HEK293 (cell line): ENCODE data around the gene FXYD1.

Experiments used
- CTCF ChIA-PET: fragments of 350-600 bp; formaldehyde crosslinking; extraction: SDS; loops from one replicate; lab custom pipeline; 2021; ENCODE audit warnings: antibody characterized with exemption; lab: Yijun Ruan, JAX
- POLR2A ChIA-PET: fragments of 300-600 bp; formaldehyde crosslinking; extraction: SDS; loops from one replicate; lab custom pipeline; 2020; ENCODE audit warnings: antibody characterized with exemption, inconsistent platforms; lab: Yijun Ruan, JAX
- H3K27ac ChIP-seq: fragments of 200-500 bp; sonication (Bioruptor generic); 2 replicates; pipeline ENCODE4 v1.5.1; 2014; ENCODE audit warnings: low read depth, low read length, control low read depth, inconsistent platforms; ENCODE audit errors: extremely low read depth
- H3K36me3 ChIP-seq, 2 experiments: fragments of 200-500 bp in 1 of 2; sonication (Bioruptor generic) in 1 of 2; 1 replicate in 1 of 2; 2 replicates in 1 of 2; pipeline ENCODE4 v1.5.1; 2014 to 2017; ENCODE audit warnings: inconsistent platforms in 2 of 2, low read length in 2 of 2; ENCODE audit not compliant: control insufficient read depth in 2 of 2, insufficient read depth in 1 of 2
- H3K4me1 ChIP-seq: fragments of 200-500 bp; sonication (Bioruptor generic); 2 replicates; pipeline ENCODE4 v1.5.1; 2014; ENCODE audit warnings: mild to moderate bottlenecking, low read length, inconsistent platforms; ENCODE audit not compliant: control insufficient read depth, insufficient read depth
- H3K4me3 ChIP-seq: 2 replicates; pipeline ENCODE4 v1.5.1; 2011; ENCODE audit warnings: low read depth, mild to moderate bottlenecking, control low read depth, low read length, moderate library complexity
- H3K9me3 ChIP-seq: fragments of 200-500 bp; sonication (Bioruptor generic); 2 replicates; pipeline ENCODE4 v1.5.1; 2014; ENCODE audit warnings: low read depth, low read length, inconsistent platforms; ENCODE audit not compliant: control insufficient read depth, insufficient read depth
- GLI4 ChIP-seq: fragments of 450-650 bp; formaldehyde crosslinking; IDR thresholded peaks from 2 replicates; pipeline ENCODE4 v1.5.1; 2016; ENCODE audit warnings: missing biosample characterization, missing genetic modification characterization
- IKZF3 ChIP-seq: fragments of 450-650 bp; IDR thresholded peaks from 2 replicates; pipeline ENCODE4 v1.5.0; 2018; ENCODE audit warnings: missing biosample characterization, mild to moderate bottlenecking, missing genetic modification characterization, moderate library complexity
- SP2 ChIP-seq: fragments of 450-650 bp; formaldehyde crosslinking; IDR thresholded peaks from 2 replicates; pipeline ENCODE4 v1.5.1; 2016; ENCODE audit warnings: missing biosample characterization, missing genetic modification characterization
- WT1 ChIP-seq: fragments of 450-650 bp; formaldehyde crosslinking; IDR thresholded peaks from 2 replicates; pipeline ENCODE4 v1.5.1; 2016; ENCODE audit warnings: missing biosample characterization, missing genetic modification characterization
- ZBTB17 ChIP-seq: fragments of 450-650 bp; formaldehyde crosslinking; IDR thresholded peaks from 2 replicates; pipeline ENCODE4 v1.5.1; 2016; ENCODE audit warnings: missing biosample characterization, missing genetic modification characterization
- ZBTB21 ChIP-seq: fragments of 450-650 bp; formaldehyde crosslinking; IDR thresholded peaks from 2 replicates; pipeline ENCODE4 v1.5.1; 2017; ENCODE audit warnings: missing biosample characterization, missing genetic modification characterization
- ZBTB48 ChIP-seq: fragments of 450-650 bp; formaldehyde crosslinking; IDR thresholded peaks from 2 replicates; pipeline ENCODE4 v1.5.1; 2016; ENCODE audit warnings: missing biosample characterization, missing genetic modification characterization
- ZIC2 ChIP-seq: fragments of 450-650 bp; formaldehyde crosslinking; IDR thresholded peaks from 2 replicates; pipeline ENCODE4 v1.5.1; 2016; ENCODE audit warnings: missing biosample characterization, missing genetic modification characterization
- ZNF10 ChIP-seq: fragments of 450-650 bp; formaldehyde crosslinking; IDR thresholded peaks from 2 replicates; pipeline ENCODE4 v1.5.1; 2017; ENCODE audit warnings: missing biosample characterization, missing genetic modification characterization
- ZNF155 ChIP-seq: fragments of 450-650 bp; formaldehyde crosslinking; IDR thresholded peaks from 2 replicates; pipeline ENCODE4 v1.5.1; 2016; ENCODE audit warnings: missing biosample characterization, missing genetic modification characterization
- ZNF223 ChIP-seq: fragments of 450-650 bp; formaldehyde crosslinking; IDR thresholded peaks from 2 replicates; pipeline ENCODE4 v1.5.1; 2016; ENCODE audit warnings: missing biosample characterization, missing genetic modification characterization
- ZNF335 ChIP-seq: fragments of 450-650 bp; formaldehyde crosslinking; conservative IDR thresholded peaks from 2 replicates; pipeline ENCODE4 v1.5.1; 2016; ENCODE audit warnings: missing biosample characterization, missing genetic modification characterization
- ZNF391 ChIP-seq: fragments of 450-650 bp; formaldehyde crosslinking; IDR thresholded peaks from 2 replicates; pipeline ENCODE4 v1.5.1; 2016; ENCODE audit warnings: low read depth, missing biosample characterization, missing genetic modification characterization, borderline replicate concordance
- ZNF433 ChIP-seq: fragments of 450-650 bp; formaldehyde crosslinking; IDR thresholded peaks from 2 replicates; pipeline ENCODE4 v1.5.1; 2016; ENCODE audit warnings: missing biosample characterization, missing genetic modification characterization, low read depth
- ZNF600 ChIP-seq: fragments of 450-650 bp; formaldehyde crosslinking; IDR thresholded peaks from 2 replicates; pipeline ENCODE4 v1.5.1; 2016; ENCODE audit warnings: missing biosample characterization, missing genetic modification characterization
- ZNF621 ChIP-seq: fragments of 450-650 bp; formaldehyde crosslinking; IDR thresholded peaks from 2 replicates; pipeline ENCODE4 v1.5.1; 2017; ENCODE audit warnings: missing biosample characterization, missing genetic modification characterization
- ZNF664 ChIP-seq: fragments of 450-650 bp; formaldehyde crosslinking; IDR thresholded peaks from 2 replicates; pipeline ENCODE4 v1.5.1; 2016; ENCODE audit warnings: missing biosample characterization, missing genetic modification characterization
- ZNF747 ChIP-seq: fragments of 450-650 bp; formaldehyde crosslinking; IDR thresholded peaks from 2 replicates; pipeline ENCODE4 v1.5.1; 2016; ENCODE audit warnings: missing biosample characterization, missing genetic modification characterization
- TF ChIP-seq, protein P1 (sequence below): fragments of 450-650 bp; formaldehyde crosslinking; IDR thresholded peaks from 2 replicates; pipeline ENCODE4 v1.5.1; 2016; ENCODE audit warnings: missing biosample characterization, missing genetic modification characterization
- TF ChIP-seq, protein P2 (sequence below): fragments of 450-650 bp; IDR thresholded peaks from 2 replicates; pipeline ENCODE4 v1.5.1; 2018; ENCODE audit warnings: missing biosample characterization, mild to moderate bottlenecking, missing genetic modification characterization
- TF ChIP-seq, protein P3 (sequence below): fragments of 450-650 bp; formaldehyde crosslinking; IDR thresholded peaks from 2 replicates; pipeline ENCODE4 v1.5.1; 2017; ENCODE audit warnings: missing biosample characterization, mild to moderate bottlenecking, missing genetic modification characterization, moderate library complexity
- TF ChIP-seq, protein P4 (sequence below): fragments of 450-650 bp; formaldehyde crosslinking; IDR thresholded peaks from 2 replicates; pipeline ENCODE4 v1.5.1; 2016; ENCODE audit warnings: missing biosample characterization, missing genetic modification characterization
- TF ChIP-seq, protein P5 (sequence below): fragments of 450-650 bp; formaldehyde crosslinking; IDR thresholded peaks from 2 replicates; pipeline ENCODE4 v1.5.1; 2017; ENCODE audit warnings: missing biosample characterization, missing genetic modification characterization
- TF ChIP-seq, protein P6 (sequence below): fragments of 450-650 bp; formaldehyde crosslinking; optimal IDR thresholded peaks from 2 replicates; pipeline ENCODE3; 2016; ENCODE audit warnings: missing biosample characterization, mild to moderate bottlenecking, missing genetic modification characterization

FXYD1 gene

DNA sequence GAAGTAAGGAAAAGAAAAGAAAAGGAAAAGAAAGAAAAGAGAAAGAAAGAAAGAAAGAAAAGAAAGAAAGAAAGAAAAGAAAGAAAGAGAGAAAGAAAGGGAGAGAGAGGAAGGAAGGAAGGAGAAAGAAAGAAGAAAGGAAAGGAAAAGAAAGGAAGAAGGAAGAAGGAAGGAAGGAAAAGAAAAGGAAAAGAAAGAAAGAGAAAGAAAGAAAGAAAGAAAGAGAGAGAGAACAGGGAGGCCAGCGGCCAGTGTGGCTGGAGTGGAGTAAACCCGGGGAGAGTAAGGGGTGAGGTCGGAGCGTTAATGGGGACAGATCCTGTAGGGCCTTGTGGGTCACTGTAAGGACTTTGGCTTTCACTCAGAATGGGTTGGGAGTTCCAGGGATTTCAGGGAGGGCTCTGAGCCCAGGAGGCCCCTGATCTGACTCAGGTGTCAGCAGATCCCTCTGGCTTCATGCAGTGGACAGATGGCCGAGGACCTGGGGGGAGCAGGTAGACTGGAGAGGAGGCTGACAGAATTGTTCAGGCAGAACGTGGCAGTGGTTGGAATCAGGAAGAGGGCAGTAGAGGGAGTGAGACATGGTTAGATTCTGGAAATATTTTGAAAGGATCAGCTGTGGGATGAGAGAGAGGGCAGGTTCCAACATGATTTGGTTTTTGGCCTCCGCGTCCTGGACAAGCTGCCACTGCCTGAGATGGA lies 42.8 kb upstream of the FXYD1 start (continued):
- TF ChIP-seq ZBTB48 (tag by site-specific recombination): 0 out of 2 replicates have a peak, but pooled peaks have one; percentile 24
- peak; percentile 71 for TF ChIP-seq ZNF600 (tag by site-specific recombination)

DNA sequence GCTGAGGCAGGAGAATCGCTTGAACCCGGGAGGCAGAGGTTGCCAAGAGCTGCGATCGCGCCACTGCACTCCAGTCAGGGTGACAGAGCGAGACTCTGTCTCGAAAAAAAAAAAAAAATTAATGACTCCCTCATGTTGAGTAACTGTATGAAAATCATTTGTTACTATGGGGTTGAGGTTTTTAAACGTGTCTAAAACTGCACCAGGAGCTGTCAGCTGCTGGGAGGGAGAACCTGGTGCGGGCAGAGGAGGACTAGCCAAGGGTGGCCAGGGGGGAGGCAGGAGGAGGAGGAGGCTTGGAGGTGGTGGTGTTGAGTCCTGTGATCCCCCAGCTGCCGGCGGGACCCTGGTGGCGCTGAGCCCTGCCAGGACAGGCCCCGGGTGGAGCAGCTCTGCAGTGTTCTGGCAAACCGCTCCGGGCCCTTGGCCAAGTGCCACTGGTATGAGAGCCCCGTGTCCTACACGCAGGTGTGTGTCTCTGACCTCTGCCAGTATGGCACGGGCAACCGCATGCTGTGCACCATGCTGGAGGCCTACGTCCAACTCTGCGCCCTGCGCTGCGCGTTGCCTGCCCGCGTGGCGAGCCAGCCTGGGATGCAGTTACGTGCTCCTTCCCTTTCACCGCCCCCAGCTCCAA lies 40.1 kb upstream of the FXYD1 start:
- POLR2A ChIA-PET: interaction anchor here (0.6 kb wide), 1 partner anchor 15 kb away, joined by 3 read pairs; no protein-coding TSS in a partner anchor
- Histone ChIP-seq H3K4me1 (no peaks in the 10 kb centered on the region), H3K36me3 (no peaks in the 10 kb centered on the region; a peak in 1 of 3 replicates), H3K9me3 (no peaks in the 10 kb centered on the region), H3K4me3 (no peak overlapping the region), H3K27ac (no peak overlapping the region)
- CTCF ChIA-PET: interaction anchor here (0.8 to 3.5 kb wide), 9 partner anchors 7 to 43 kb away, joined by 3 to 25 read pairs (median 6); partner anchors contain the start of gene FXYD3
- TF ChIP-seq, protein P1, sequence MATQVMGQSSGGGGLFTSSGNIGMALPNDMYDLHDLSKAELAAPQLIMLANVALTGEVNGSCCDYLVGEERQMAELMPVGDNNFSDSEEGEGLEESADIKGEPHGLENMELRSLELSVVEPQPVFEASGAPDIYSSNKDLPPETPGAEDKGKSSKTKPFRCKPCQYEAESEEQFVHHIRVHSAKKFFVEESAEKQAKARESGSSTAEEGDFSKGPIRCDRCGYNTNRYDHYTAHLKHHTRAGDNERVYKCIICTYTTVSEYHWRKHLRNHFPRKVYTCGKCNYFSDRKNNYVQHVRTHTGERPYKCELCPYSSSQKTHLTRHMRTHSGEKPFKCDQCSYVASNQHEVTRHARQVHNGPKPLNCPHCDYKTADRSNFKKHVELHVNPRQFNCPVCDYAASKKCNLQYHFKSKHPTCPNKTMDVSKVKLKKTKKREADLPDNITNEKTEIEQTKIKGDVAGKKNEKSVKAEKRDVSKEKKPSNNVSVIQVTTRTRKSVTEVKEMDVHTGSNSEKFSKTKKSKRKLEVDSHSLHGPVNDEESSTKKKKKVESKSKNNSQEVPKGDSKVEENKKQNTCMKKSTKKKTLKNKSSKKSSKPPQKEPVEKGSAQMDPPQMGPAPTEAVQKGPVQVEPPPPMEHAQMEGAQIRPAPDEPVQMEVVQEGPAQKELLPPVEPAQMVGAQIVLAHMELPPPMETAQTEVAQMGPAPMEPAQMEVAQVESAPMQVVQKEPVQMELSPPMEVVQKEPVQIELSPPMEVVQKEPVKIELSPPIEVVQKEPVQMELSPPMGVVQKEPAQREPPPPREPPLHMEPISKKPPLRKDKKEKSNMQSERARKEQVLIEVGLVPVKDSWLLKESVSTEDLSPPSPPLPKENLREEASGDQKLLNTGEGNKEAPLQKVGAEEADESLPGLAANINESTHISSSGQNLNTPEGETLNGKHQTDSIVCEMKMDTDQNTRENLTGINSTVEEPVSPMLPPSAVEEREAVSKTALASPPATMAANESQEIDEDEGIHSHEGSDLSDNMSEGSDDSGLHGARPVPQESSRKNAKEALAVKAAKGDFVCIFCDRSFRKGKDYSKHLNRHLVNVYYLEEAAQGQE: no peak
- TF ChIP-seq, protein P2, sequence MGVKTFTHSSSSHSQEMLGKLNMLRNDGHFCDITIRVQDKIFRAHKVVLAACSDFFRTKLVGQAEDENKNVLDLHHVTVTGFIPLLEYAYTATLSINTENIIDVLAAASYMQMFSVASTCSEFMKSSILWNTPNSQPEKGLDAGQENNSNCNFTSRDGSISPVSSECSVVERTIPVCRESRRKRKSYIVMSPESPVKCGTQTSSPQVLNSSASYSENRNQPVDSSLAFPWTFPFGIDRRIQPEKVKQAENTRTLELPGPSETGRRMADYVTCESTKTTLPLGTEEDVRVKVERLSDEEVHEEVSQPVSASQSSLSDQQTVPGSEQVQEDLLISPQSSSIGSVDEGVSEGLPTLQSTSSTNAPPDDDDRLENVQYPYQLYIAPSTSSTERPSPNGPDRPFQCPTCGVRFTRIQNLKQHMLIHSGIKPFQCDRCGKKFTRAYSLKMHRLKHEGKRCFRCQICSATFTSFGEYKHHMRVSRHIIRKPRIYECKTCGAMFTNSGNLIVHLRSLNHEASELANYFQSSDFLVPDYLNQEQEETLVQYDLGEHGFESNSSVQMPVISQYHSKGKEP (tag by site-specific recombination): no peak
- TF ChIP-seq ZNF433 (tag by site-specific recombination): no peak
- TF ChIP-seq ZNF391 (tag by site-specific recombination): no peak
- TF ChIP-seq IKZF3 (tag by site-specific recombination): no peak
- TF ChIP-seq, protein P3, sequence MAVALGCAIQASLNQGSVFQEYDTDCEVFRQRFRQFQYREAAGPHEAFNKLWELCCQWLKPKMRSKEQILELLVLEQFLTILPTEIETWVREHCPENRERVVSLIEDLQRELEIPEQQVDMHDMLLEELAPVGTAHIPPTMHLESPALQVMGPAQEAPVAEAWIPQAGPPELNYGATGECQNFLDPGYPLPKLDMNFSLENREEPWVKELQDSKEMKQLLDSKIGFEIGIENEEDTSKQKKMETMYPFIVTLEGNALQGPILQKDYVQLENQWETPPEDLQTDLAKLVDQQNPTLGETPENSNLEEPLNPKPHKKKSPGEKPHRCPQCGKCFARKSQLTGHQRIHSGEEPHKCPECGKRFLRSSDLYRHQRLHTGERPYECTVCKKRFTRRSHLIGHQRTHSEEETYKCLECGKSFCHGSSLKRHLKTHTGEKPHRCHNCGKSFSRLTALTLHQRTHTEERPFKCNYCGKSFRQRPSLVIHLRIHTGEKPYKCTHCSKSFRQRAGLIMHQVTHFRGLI (tag by site-specific recombination): no peak
- no peak for TF ChIP-seq ZIC2 (tag by site-specific recombination)
- no peak for TF ChIP-seq ZNF747 (tag by site-specific recombination)
- TF ChIP-seq ZBTB17 (tag by site-specific recombination): no peak
- TF ChIP-seq GLI4 (tag by site-specific recombination): no peak
- TF ChIP-seq, protein P4, sequence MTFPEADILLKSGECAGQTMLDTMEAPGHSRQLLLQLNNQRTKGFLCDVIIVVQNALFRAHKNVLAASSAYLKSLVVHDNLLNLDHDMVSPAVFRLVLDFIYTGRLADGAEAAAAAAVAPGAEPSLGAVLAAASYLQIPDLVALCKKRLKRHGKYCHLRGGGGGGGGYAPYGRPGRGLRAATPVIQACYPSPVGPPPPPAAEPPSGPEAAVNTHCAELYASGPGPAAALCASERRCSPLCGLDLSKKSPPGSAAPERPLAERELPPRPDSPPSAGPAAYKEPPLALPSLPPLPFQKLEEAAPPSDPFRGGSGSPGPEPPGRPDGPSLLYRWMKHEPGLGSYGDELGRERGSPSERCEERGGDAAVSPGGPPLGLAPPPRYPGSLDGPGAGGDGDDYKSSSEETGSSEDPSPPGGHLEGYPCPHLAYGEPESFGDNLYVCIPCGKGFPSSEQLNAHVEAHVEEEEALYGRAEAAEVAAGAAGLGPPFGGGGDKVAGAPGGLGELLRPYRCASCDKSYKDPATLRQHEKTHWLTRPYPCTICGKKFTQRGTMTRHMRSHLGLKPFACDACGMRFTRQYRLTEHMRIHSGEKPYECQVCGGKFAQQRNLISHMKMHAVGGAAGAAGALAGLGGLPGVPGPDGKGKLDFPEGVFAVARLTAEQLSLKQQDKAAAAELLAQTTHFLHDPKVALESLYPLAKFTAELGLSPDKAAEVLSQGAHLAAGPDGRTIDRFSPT (tag by site-specific recombination): peak; percentile 44; the same call in 1 of the 2 replicates
- TF ChIP-seq SP2: 0 out of 2 replicates have a peak, but pooled peaks have one; percentile 9
- no peak for TF ChIP-seq ZNF664 (tag by site-specific recombination)
- no peak for TF ChIP-seq ZNF155 (tag by site-specific recombination)
- TF ChIP-seq ZBTB21 (tag by site-specific recombination): no peak
- peak; percentile 77 for TF ChIP-seq ZNF600 (tag by site-specific recombination)
- no peak for TF ChIP-seq ZNF223
- TF ChIP-seq ZNF10: no peak
- TF ChIP-seq, protein P5, sequence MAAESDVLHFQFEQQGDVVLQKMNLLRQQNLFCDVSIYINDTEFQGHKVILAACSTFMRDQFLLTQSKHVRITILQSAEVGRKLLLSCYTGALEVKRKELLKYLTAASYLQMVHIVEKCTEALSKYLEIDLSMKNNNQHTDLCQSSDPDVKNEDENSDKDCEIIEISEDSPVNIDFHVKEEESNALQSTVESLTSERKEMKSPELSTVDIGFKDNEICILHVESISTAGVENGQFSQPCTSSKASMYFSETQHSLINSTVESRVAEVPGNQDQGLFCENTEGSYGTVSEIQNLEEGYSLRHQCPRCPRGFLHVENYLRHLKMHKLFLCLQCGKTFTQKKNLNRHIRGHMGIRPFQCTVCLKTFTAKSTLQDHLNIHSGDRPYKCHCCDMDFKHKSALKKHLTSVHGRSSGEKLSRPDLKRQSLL (tag by site-specific recombination): no peak
- no peak for TF ChIP-seq ZNF335 (tag by site-specific recombination)
- TF ChIP-seq ZBTB48 (tag by site-specific recombination): peak; percentile 26; the same call in 1 of the 2 replicates
- no peak for TF ChIP-seq ZNF621 (tag by site-specific recombination)
- TF ChIP-seq, protein P6, sequence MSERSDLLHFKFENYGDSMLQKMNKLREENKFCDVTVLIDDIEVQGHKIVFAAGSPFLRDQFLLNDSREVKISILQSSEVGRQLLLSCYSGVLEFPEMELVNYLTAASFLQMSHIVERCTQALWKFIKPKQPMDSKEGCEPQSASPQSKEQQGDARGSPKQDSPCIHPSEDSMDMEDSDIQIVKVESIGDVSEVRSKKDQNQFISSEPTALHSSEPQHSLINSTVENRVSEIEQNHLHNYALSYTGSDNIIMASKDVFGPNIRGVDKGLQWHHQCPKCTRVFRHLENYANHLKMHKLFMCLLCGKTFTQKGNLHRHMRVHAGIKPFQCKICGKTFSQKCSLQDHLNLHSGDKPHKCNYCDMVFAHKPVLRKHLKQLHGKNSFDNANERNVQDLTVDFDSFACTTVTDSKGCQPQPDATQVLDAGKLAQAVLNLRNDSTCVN (tag by site-specific recombination): no peak
- TF ChIP-seq WT1 (tag by site-specific recombination): no peak
